Loucy (cell line): ENCODE results near the gene SCAF1.

Experiments used
- EZH2phosphoT487 ChIP-seq: fragments of 200-600 bp; IDR thresholded peaks from 2 replicates; pipeline ENCODE4 v1.6.1; 2018; ENCODE audit warnings: antibody characterized with exemption, mild to moderate bottlenecking, moderate library complexity, borderline replicate concordance
- TF ChIP-seq, protein P1 (sequence below): fragments of 200-600 bp; sonication (generic); conservative IDR thresholded peaks from 2 replicates; pipeline ENCODE4 v1.5.1; 2014; ENCODE audit warnings: mild to moderate bottlenecking, antibody characterized with exemption, low read length

DNA sequence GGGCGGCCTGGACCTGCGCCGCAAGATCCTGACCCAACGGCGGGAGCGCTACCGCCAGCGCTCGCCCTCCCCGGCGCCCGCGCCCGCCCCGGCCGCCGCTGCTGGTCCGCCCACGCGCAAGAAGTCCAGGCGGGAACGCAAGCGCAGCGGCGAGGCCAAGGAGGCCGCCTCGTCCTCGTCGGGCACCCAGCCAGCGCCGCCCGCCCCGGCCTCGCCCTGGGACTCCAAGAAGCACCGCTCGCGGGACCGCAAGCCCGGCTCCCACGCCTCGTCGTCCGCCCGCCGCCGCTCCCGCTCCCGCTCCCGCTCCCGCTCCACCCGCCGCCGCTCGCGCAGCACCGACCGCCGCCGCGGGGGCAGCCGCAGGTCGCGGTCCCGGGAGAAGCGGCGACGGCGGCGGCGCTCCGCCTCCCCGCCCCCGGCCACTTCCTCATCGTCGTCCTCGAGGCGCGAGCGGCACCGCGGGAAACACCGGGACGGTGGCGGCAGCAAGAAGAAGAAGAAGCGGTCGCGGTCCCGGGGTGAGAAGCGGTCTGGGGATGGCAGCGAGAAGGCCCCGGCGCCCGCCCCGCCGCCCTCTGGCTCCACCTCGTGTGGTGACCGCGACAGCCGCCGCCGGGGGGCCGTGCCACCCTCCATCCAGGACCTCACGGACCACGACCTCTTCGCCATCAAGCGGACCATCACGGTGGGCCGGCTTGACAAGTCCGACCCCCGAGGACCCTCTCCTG lies 10.0 kb downstream of the SCAF1 start:
- TF ChIP-seq, protein P1, sequence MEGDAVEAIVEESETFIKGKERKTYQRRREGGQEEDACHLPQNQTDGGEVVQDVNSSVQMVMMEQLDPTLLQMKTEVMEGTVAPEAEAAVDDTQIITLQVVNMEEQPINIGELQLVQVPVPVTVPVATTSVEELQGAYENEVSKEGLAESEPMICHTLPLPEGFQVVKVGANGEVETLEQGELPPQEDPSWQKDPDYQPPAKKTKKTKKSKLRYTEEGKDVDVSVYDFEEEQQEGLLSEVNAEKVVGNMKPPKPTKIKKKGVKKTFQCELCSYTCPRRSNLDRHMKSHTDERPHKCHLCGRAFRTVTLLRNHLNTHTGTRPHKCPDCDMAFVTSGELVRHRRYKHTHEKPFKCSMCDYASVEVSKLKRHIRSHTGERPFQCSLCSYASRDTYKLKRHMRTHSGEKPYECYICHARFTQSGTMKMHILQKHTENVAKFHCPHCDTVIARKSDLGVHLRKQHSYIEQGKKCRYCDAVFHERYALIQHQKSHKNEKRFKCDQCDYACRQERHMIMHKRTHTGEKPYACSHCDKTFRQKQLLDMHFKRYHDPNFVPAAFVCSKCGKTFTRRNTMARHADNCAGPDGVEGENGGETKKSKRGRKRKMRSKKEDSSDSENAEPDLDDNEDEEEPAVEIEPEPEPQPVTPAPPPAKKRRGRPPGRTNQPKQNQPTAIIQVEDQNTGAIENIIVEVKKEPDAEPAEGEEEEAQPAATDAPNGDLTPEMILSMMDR = no peak
- TF ChIP-seq EZH2phosphoT487 = no peak
